ENCODE results near the gene KRT36.

GRCh38 chr17:41518031-41518430 lies 28.3 kb upstream of the KRT36 start:
- TF ChIP-seq YY1 (IDR thresholded peaks at IDR 0.05; ENCODE audit: low read depth, low read length) = no peak
- no peak for TF ChIP-seq EP300 (IDR thresholded peaks at IDR 0.05; ENCODE audit: borderline replicate concordance in 1 of 2, low read depth in 2 of 2, low read length in 2 of 2)
- TF ChIP-seq, protein P1, sequence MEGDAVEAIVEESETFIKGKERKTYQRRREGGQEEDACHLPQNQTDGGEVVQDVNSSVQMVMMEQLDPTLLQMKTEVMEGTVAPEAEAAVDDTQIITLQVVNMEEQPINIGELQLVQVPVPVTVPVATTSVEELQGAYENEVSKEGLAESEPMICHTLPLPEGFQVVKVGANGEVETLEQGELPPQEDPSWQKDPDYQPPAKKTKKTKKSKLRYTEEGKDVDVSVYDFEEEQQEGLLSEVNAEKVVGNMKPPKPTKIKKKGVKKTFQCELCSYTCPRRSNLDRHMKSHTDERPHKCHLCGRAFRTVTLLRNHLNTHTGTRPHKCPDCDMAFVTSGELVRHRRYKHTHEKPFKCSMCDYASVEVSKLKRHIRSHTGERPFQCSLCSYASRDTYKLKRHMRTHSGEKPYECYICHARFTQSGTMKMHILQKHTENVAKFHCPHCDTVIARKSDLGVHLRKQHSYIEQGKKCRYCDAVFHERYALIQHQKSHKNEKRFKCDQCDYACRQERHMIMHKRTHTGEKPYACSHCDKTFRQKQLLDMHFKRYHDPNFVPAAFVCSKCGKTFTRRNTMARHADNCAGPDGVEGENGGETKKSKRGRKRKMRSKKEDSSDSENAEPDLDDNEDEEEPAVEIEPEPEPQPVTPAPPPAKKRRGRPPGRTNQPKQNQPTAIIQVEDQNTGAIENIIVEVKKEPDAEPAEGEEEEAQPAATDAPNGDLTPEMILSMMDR (IDR thresholded peaks at IDR 0.05; ENCODE audit: control extremely low read depth in 1 of 3, insufficient read depth in 1 of 3, low read depth in 1 of 3, low read length in 3 of 3) = no peak
- no peak for TF ChIP-seq CBX8 (IDR thresholded peaks at IDR 0.05; ENCODE audit: borderline replicate concordance, low read depth, low read length)
- no peak for TF ChIP-seq TAF1 (IDR thresholded peaks at IDR 0.05; ENCODE audit: low read depth, low read length)
- TF ChIP-seq NRF1 (IDR thresholded peaks at IDR 0.05; ENCODE audit: low read depth, low read length) = no peak
- no peak for TF ChIP-seq POLR2A (IDR thresholded peaks at IDR 0.05; ENCODE audit: control extremely low read depth in 1 of 2, low read depth in 2 of 2, low read length in 2 of 2)
- no peak for TF ChIP-seq BRCA1 (IDR thresholded peaks at IDR 0.05; ENCODE audit: low read depth, low read length)
